BLaER1 (cell line): Measurements from ENCODE around the gene AGRN.

ENCODE experiments used
- H3K27ac ChIP-seq: shearing (Covaris generic); formaldehyde crosslinking; 2 replicates; pipeline ENCODE4 v1.8.1; 2022
- H3K27me3 ChIP-seq: shearing (Covaris generic); formaldehyde crosslinking; 2 replicates; pipeline ENCODE4 v1.8.1; 2022
- H3K36me3 ChIP-seq: shearing (Covaris generic); formaldehyde crosslinking; 2 replicates; pipeline ENCODE4 v1.8.1; 2022
- H3K4me1 ChIP-seq: shearing (Covaris generic); formaldehyde crosslinking; 2 replicates; pipeline ENCODE4 v1.8.1; 2022
- H3K4me2 ChIP-seq: shearing (Covaris generic); formaldehyde crosslinking; 2 replicates; pipeline ENCODE4 v1.8.1; 2022
- H3K4me3 ChIP-seq: shearing (Covaris generic); formaldehyde crosslinking; 2 replicates; pipeline ENCODE4 v1.8.1; 2022
- H3K9ac ChIP-seq: shearing (Covaris generic); formaldehyde crosslinking; 2 replicates; pipeline ENCODE4 v1.8.1; 2022
- H3K9me3 ChIP-seq: shearing (Covaris generic); formaldehyde crosslinking; 2 replicates; pipeline ENCODE4 v1.8.1; 2022
- H4K20me1 ChIP-seq: shearing (Covaris generic); formaldehyde crosslinking; 2 replicates; pipeline ENCODE4 v1.8.1; 2022
- Cebpa-rat ChIP-seq: shearing (Covaris generic); IDR thresholded peaks from 2 replicates; pipeline ENCODE4 v1.8.1; 2022

The AGRN gene

DNA sequence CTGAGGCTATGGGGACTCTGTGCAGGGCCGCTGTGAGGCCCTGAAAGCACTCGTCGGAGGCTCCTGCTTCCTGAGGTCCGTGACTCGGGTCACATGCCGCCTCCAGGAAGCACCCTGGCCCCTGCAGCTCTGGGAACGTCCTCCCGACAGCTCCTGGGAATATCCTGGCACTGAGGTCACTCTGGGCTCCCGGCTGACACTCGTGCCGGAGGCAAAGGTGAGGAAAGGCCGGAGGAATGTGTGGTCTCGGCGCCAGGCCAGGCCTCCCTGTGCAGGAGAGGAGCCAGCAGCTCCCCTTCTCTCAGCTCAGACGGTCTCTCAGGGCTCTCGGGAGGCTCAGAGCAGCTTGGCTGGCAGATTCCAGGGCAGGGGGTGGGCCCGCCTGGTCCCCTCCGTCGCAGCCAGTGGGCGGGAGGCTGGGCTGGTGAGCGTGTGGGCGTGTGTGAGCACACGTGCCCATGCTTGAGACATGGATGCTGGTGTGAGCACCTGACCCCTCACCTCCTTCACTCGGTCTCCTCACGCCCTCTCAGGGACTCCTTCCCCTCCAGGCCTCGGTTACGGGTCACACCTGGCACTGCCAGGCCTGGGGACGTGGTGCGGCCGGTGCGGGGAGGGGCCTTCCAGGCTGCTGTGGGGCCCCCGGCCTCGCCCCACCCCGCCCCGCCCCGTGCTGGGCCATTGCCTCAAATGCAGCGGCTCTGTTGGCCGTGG lies 59.6 kb downstream of the AGRN start:
- Histone ChIP-seq H3K27ac (peak overlapping the region; percentile 57), H3K4me3 (peak overlapping the region; percentile 43; the same call in 1 of the 2 replicates), H3K27me3 (peaks cover 28% of the 10 kb centered on the region), H3K36me3 (peaks cover 19% of the 10 kb centered on the region), H4K20me1 (no peaks in the 10 kb centered on the region), H3K4me1 (peaks cover 51% of the 10 kb centered on the region), H3K9me3 (no peaks in the 10 kb centered on the region), H3K4me2 (peak overlapping the region; percentile 79), H3K9ac (peak overlapping the region; percentile 67)
- no peak for TF ChIP-seq Cebpa-rat

DNA sequence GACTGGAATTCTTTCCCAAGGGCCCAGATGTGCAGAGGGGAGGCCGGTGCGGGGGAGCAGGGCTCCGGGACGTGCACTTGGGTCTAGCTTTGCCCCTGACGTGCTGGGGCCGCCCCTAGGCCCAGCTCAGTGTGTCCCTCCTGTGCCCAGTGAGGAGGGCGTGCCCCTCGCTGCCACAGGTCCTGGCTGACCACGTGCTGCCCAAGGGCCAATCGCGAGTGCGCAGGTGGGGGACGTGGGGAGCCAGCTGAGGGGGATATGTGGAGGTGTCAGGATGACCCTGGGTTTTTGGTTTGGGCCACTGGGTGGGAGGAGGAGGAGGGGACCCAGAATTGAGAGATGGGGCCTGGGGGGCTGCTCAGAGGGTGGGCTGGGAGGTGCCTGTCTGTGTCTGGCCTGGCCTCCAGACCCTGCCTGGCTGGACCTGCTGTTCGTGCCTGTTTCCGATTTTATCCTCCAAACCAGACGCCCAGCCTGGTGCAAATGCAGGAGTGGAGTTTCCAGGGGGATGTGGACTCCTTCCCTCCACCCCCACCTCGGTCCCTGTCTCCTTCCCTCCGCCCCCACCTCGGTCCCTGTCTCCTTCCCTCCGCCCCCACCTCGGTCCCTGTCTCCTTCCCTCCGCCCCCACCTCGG lies 60.3 kb downstream of the AGRN start:
- Histone ChIP-seq H3K9ac (no peak overlapping the region), H3K36me3 (peaks cover 24% of the 10 kb centered on the region), H4K20me1 (no peaks in the 10 kb centered on the region), H3K27ac (no peak overlapping the region), H3K27me3 (peaks cover 21% of the 10 kb centered on the region), H3K4me3 (peak overlapping the region; percentile 43; the same call in 1 of the 2 replicates), H3K4me1 (peaks cover 58% of the 10 kb centered on the region), H3K9me3 (no peaks in the 10 kb centered on the region), H3K4me2 (peak overlapping the region; percentile 79)
- TF ChIP-seq Cebpa-rat, result no peak

DNA sequence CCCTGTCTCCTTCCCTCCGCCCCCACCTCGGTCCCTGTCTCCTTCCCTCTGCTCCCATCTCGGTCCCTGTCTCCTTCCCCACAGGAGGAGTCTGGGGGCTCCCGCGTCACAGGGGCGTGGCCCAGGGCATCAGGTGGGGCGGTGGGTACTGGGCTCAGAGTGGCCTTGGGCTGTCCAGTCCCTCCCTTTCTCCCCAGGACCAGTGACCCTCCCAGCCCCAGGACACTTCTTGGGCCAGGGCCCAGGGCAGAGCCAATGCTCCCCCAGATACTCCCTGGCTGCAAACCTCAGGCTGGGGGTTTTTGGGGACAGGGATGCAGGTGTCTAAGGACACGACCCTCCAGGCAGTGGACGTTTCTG lies 61.0 kb downstream of the AGRN start:
- Histone ChIP-seq H4K20me1 (no peaks in the 10 kb centered on the region), H3K4me3 (no peak overlapping the region), H3K27ac (no peak overlapping the region), H3K9me3 (no peaks in the 10 kb centered on the region), H3K27me3 (peaks cover 15% of the 10 kb centered on the region), H3K4me1 (peaks cover 64% of the 10 kb centered on the region), H3K9ac (no peak overlapping the region), H3K4me2 (peak overlapping the region; percentile 95; the same call in 1 of the 2 replicates), H3K36me3 (peaks cover 25% of the 10 kb centered on the region)
- no peak for TF ChIP-seq Cebpa-rat

DNA sequence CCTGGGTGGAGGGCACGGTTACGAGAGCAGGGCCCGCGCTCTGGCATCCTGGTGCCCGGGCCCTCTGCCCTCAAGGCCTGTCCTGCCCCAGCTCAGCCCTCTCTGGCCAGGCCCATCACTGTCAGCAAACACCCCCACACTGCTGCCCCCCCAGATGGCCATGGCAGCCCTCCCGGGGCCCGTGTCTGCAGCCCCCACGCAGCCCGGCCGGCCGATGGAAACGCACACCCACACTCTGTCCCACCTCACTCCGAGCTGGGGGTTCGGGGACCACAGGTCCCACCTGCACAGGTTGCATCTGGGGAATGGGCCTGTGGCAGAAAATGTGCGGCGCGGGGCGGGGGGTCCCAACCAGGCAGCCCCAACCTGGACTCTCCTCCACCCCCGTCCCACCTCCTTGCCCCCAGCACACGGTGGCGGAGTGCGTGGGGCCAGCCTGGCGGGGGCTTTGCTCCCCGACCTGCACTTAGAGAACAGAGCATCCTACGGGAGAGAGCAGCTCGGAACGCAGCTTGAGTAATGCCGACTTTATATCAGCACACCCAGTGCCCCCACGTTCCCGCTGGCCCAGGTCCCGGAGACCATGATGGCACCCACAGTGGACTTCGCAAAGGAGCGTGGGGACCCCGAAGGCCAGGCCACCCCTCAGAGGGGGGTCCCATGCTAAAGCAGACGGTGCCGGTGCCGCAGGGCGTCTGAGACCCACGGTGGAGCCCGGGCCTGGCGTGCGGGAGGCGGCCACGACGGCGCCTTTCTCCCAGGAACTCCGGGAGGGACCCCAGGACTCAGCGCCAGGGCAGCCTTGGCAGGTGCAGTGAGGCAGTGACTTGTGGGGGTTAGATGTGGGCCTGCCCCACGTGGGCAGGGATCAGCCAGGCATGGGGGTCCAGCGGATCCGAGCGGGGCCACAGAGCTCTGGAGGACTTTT lies 61.7 kb downstream of the AGRN start:
- TF ChIP-seq Cebpa-rat, result no peak
- H3K4me2 ChIP-seq, result peak overlapping the region; percentile 95
- peak overlapping the region; percentile 61; the same call in 1 of the 2 replicates for H3K9ac ChIP-seq
- peak overlapping the region; percentile 77 for H3K27ac ChIP-seq
- H4K20me1 ChIP-seq, result no peaks in the 10 kb centered on the region
- no peaks in the 10 kb centered on the region for H3K9me3 ChIP-seq
- H3K4me3 ChIP-seq, result no peak overlapping the region
- H3K36me3 ChIP-seq, result peaks cover 25% of the 10 kb centered on the region
- peaks cover 12% of the 10 kb centered on the region; the same call in 1 of the 2 replicates for H3K27me3 ChIP-seq
- H3K4me1 ChIP-seq, result peaks cover 71% of the 10 kb centered on the region

DNA sequence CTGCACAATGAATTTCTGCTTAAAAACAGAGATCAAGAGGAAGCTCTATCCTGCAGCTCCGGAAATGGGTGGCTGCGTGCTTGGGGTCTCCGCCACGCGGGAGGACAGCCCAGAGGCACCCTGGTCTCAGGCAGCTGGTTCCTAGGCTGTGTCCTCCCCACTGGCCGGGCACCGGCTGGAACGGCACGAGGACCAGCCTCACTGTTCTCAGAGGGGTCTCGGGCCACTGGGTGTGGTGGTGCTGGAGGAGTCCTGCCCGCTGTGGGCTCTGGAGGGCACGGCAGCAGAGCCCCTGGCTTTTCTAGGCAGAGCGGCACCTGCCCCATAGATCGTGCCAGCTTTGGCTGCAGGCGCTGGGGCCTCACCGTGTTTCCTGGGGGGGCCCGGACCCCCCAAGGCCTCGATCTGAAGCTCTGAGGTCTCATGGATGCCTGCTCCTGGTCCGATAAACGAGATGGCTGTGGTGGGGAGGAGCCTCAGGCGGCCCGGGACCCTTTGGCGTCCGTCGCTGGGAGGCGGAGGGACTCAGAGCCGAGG lies 62.4 kb downstream of the AGRN start:
- no peak for TF ChIP-seq Cebpa-rat
- Histone ChIP-seq H3K4me1 (peaks cover 78% of the 10 kb centered on the region), H3K9me3 (no peaks in the 10 kb centered on the region), H4K20me1 (no peaks in the 10 kb centered on the region), H3K27me3 (peaks cover 11% of the 10 kb centered on the region; the same call in 1 of the 2 replicates), H3K9ac (peak overlapping the region; percentile 61; the same call in 1 of the 2 replicates), H3K4me3 (no peak overlapping the region), H3K4me2 (peak overlapping the region; percentile 95), H3K27ac (peak overlapping the region; percentile 77), H3K36me3 (peaks cover 25% of the 10 kb centered on the region)

DNA sequence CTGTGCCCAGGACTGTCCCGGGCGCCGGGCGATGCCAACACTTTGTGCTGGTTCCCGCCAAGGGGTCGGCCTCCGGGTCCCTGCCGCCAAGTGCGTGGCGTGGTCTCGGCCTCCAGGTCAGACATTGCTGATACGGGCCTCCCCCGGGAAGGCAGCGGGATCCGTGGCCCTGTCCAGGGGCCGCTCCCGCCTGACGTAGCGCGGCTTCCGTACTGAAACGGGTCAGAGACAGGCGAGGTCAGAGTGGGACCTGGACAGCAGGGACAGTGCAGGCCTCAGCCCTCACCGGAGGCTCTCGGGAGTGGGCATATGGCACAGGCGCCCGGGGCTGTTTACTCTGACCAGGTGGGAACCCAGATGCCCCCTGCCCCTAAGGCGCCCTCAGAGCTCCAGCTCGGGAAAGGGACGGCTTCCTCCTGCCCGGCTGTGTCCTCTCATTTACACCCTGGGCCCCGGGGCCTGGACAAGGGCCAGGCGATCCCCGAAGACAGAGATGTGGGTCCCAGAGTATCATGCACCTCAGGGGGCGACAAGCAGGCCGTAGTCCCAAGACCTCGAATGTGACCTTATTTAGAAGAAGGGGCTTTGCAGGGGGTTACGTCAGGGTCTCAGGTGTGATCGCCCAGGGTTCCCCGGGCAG lies 63.0 kb downstream of the AGRN start:
- Histone ChIP-seq H4K20me1 (no peaks in the 10 kb centered on the region), H3K36me3 (peaks cover 25% of the 10 kb centered on the region), H3K9me3 (no peaks in the 10 kb centered on the region), H3K4me3 (no peak overlapping the region), H3K4me1 (peaks cover 84% of the 10 kb centered on the region), H3K9ac (peak overlapping the region; percentile 61; the same call in 1 of the 2 replicates), H3K27me3 (peaks cover 5% of the 10 kb centered on the region; the same call in 1 of the 2 replicates), H3K27ac (peak overlapping the region; percentile 77), H3K4me2 (peak overlapping the region; percentile 95)
- TF ChIP-seq Cebpa-rat, result no peak

DNA sequence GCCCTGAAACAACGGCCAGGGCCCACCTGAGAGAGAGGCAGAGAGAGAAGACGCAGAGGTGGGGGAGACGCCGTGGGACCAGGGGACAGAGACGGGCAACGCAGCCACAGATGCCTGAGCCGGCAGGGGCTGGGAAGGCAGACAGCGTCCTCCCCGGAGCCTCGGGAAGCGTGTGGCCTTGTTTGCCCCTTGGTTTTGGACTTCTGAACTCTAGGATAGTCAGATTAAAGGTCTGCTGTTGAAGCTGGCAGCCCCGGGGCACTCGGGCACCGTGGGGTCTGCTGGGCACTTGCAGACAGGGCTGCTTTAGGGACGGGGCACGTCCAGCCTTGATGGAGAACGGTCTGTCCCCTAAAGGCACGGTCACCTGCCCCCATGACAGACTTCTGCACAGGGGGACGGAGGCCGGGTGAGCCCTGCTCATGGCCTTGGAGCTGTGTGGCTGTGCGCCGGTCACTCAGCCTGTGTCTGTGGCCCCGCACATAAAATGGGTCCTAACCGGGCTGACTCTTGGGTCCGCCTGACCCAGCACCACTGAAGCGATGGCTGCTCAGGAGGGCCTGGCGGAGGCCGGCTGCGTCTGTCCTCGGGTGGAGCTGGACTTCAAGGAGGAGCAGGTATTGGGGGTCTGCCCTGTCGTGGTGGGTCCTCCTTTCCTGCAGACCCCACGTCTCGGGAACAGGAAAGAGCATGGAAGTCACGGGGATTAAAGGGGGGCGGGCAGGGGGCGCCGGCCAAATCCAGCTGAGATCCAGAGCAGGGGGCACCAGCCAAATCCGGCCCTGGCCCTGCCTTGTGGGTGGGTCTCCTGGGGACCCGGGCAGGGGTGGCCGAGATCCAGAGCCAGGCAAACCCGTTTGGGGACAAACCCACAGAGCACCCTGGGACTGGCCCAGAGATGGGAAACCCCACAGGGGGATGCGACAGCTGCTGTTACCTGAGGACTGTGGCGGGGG lies 63.8 kb downstream of the AGRN start:
- peak overlapping the region; percentile 86 for H3K27ac ChIP-seq
- H3K4me1 ChIP-seq, result peaks cover 90% of the 10 kb centered on the region
- H3K4me3 ChIP-seq, result no peak overlapping the region
- peak overlapping the region; percentile 95 for H3K4me2 ChIP-seq
- no peaks in the 10 kb centered on the region for H3K9me3 ChIP-seq
- TF ChIP-seq Cebpa-rat, result no peak
- H3K9ac ChIP-seq, result no peak overlapping the region
- H3K36me3 ChIP-seq, result peaks cover 25% of the 10 kb centered on the region
- no peaks in the 10 kb centered on the region for H4K20me1 ChIP-seq
- peaks cover 2% of the 10 kb centered on the region; the same call in 1 of the 2 replicates for H3K27me3 ChIP-seq
